Stimulated activated CD4-positive, alpha-beta T cell treated with anti-CD3 and anti-CD28 coated beads, Interleukin-1b, Interleukin-23, amount 100 ng/mL, for 1 hour (primary cell): Measurements from ENCODE around the gene RAB34.
"Not testable (repeated sequence)": the region's sequence is repeated elsewhere in the genome, so short reads cannot be mapped to it uniquely, and the experiment has no call there.

Experiments used
- DNase-seq, 2 donors: peaks; one replicate each; pipeline ENCODE4 v3.0.0-alpha.2; 2020; ENCODE audit warnings: low read depth in 2 of 2

Gene RAB34

DNA sequence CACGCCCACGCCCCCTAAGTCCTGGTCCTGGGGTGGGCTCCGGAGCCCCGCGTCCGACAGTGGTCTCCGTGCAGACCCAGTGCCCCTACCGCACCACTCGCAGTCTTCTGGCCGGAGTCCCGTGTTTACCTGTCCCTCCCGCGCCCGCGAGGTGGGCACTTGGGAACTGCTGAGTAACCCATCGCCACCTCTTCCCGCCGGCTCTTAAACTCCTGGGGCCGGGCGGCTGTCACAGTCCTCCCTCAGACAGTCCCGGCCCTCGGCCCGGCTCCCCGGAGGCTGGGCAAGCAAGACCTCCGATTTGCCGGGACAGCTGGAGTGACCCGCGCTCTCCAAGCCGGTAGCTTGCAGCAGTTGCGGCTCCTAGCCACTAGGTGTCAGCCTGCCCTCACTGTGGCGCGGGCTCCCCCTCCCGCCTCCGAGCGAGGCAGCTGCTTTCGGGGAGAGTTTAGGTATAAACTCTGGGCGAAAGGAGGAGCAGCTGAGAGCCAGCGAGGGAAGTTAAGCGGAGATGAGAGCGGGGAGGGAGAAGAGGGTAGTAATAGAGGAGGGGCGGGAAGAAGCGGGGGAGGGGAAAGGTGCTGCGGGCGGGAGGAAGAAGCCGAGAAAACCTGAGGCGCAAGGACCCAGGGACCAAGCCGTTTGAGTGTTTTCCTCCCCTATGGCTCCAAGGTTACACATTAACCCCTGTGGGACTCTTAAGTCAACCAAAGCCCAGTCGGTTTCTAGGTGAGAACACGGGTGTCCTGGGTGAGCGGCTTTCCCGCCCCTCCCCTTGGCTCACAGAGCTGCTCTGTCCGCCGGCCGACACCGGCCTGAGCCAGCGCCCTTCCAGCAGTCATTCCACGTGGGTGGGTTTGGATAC lies 9.2 kb upstream of the RAB34 start:
- DNase-seq = peak; percentile 79 to 85

GRCh38 chr17:28726226-28726626 lies 8.6 kb upstream of the RAB34 start, which contains the start of gene TLCD1:
Gene TLCD1, minus strand, starts transcription at chr17:28726233. Its CDS starts 136 bp downstream, at chr17:28726097.
- DNase-seq = no peak

DNA sequence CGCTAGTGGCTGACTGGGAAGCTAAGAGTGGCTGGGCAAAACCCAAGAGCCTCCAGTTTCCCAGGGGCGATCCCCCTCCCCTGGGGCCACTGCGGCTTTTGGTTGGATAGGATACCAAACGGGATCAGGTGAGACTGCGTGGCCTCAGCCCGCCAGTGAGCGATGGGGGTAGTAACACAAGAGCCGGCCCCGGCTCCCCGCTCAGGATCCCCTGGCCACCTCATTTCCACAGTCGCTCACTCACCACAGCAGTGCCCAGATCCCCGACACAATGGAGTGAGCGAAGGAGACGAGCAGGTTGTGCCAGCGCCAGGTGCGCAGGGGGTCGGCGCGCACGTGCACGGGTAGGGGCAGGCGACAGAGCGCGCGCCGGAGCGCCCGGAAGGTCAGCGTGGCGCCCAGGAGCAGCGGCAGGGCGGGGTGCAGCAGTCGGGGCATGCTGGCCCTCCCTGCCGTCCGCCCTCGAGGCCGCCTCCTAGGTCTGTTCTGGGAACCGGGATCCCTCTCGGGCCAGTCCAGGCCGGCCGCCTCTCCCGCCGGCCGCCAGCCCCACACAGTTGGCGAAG lies 8.1 kb upstream of the RAB34 start:
- DNase-seq = no peak

- DNase-seq = no peak
Observed at GRCh38 chr17:28725166-28725659, 7.5 kb upstream of the RAB34 start.

DNA sequence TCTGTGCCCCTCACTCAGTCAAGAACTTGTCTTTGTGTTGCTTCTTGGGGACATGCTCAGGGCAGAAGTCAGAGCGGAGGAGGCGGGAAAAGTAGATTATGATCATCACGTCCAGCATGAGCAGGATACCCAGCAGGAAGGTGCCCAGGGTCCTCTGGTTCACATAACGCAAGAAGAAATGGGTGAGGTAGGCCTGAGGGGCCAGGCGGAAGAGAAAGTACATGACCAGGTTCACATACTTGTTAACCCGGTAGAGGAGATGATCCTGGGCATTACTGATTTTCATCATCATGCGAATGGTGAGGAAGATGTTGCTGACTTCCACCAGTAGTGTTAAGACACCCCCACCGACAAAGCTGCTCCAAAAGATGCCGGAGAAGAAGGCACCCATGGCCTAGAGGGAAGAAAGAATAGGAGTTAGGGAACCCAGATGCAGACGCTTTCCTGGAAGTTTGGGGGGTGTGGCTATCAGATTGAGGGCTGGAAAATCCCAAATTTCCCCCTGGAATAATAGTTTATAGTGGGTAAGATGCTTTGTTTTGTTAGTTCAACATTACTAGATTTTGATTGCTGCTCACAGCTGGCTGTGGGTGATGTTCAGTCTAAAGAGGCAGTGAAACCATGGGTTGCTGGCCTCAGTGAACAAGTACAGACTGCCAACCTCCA lies 7.0 kb upstream of the RAB34 start:
- DNase-seq = no peak

GRCh38 chr17:28723836-28724499 lies 6.3 kb upstream of the RAB34 start:
- not testable (repeated sequence) for DNase-seq

DNA sequence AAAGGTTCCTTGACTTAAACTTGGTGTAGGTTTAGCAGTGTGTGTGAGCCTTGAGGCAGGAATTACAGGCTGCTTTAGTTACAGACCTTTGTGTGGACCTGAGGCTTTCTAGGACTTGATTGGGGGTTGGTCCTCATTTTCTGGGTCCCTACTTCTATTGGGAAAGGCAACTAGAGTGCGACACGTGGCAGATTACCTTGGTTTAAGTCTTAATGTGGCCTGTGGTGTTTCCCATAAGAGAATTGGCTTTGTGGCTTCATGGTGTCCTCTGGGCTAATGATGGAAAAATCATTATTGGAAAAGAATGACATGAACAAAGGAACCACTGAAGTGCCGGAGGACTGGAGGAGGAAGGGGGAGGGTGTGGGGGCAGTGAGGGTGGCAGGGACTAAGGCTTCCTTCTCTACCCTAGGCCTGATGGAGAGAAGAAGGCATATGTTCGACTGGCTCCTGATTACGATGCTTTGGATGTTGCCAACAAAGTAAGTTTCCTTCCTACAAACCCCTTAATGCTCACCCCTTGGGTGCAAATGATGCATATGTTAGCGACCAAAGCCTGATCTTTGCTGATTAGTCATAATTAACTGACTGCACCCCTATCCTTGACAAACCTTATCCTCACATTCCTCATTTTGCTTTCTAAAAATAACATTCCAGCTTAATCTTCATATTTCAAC lies 5.6 kb upstream of the RAB34 start:
- DNase-seq = no peak

GRCh38 chr17:28722417-28723158 lies 4.9 kb upstream of the RAB34 start:
- no peak for DNase-seq

DNA sequence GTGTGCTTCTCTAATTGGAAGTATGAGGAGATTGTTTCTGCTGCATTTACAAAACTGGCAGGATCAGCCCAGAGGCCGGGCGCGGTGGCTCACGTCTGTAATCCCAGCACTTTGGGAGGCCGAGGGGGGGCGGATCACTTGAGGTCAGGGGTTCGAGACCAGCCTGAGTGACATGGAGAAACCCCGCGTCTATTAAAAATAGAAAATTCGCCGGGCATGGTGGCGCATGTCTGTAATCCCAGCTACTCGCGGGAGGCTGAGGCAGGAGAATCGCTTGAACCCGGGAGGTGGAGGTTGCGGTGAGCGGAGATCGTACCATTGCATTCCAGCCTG lies 3.3 kb upstream of the RAB34 start:
- not testable (repeated sequence) for DNase-seq

DNA sequence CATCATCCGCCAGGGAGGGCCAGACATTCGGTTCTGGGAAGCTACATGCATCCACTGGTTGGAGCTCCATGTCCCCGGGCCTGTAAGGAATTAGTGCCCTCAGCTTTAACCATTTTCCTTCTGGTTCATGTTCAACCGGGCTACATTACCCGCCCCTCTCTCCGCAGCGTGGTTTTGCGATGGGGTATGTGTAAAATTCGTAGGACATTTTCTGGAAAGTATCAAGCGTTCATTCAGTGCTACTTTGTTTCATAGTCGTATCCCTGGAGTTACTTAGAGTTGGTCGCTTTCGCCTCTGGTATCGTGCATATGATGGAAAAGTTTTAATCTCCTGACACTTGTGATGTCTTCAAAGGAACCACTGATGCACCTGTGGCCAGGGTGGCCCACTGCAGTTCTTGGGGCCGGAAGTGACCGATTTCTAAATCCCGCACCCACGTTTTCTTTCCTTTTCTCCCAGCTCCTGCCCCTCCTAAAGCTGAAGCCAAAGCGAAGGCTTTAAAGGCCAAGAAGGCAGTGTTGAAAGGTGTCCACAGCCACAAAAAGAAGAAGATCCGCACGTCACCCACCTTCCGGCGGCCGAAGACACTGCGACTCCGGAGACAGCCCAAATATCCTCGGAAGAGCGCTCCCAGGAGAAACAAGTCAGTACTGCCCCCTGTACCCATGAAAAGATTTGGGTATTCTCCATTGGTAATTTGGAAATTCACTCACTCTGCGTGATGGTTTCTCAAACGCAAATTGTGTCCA lies 2.8 kb upstream of the RAB34 start:
- DNase-seq = no peak

- DNase-seq = no peak
Observed at GRCh38 chr17:28719021-28719433, 1.4 kb upstream of the RAB34 start.

- DNase-seq = no peak
Observed at GRCh38 chr17:28718333-28719020, 809 bp upstream of the RAB34 start.

- DNase-seq = no peak
Observed at GRCh38 chr17:28716740-28717577, 709 bp downstream of the RAB34 start.

GRCh38 chr17:28715217-28715616 lies 2.5 kb downstream of the RAB34 start:
- no peak for DNase-seq

DNA sequence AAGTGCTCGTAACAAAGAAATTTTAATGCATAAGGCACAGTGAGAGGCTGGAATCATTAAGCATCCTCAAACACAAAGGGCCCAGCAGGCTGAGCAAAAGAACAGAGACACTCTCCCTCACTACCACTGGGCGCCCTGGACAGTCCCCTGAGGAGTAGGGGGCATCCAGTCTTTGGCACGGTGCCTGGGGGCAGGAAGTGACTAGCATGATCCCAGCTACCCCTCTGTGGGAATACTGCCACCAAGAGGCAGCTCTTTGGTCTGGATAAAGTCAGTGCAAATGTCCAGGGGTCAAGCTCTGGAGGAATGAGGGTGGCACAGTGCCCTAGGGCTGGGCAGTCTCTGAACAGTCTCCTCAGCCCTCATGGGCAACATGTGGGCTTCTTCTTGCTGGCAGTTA lies 3.4 kb downstream of the RAB34 start:
- DNase-seq = no peak

- no peak for DNase-seq
Observed at GRCh38 chr17:28712705-28713415, 4.8 kb downstream of the RAB34 start.

DNA sequence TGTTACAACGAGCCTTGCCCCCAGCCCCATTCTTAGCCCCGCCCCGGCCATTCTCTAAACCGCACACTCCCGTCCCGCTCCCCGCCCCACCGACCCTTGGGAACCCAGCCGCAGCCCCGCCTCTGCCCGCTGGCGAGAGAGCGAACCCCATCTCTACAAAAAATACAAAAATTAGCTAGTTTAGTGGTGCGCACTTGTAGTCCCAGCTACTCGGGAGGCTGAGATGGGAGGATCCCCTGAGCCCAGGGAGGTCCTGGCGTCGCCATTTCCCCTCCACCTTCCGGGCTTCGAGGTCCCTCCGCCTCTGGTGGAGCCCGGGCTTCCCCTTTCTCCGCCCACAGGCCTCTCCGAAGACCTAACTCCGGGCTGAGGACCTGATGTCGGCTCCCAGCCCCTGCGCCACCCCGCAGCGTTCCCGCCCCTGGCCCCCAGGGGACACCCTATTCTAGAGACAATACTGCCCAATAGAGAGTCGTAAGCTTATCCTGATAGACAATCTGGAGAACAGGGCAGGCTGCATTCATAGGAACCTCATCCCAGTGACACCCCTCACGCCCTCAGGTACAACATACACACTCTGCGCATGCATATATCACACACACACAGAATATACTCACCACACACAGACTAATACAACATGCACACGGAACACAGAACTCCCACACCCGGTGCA lies 5.5 kb downstream of the RAB34 start:
- no peak for DNase-seq

DNA sequence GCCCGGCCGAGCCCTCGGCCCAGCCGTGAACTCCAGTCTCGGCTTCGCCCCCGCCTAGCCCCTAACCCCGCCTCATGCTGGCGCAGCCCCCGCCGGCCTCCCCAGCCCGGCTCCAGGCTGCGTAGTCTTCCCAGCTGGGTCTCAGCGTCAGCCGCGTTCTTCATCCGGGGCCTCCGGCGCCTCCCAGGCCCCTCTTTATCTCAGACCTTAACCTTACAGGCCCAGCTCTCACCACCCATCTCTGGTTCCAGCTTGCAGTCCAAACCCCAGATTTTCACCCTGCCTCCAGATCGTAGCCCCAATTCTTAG lies 6.0 kb downstream of the RAB34 start, which contains the start of gene PROCA1:
Gene PROCA1 (minus strand): TSS at position 166 of the 309 bp plus-strand sequence. CDS start 228 bp downstream, outside the sequence.
- no peak for DNase-seq
